Chondrocyte (in vitro differentiated cells): ENCODE data around the gene SLC35F3. TPM values are rescaled to one million over a fixed set of nuclear protein-coding genes. Genes with fewer than 3 reads are reported as not detected.

Source experiments
- DNase-seq: peaks from one replicate; pipeline ENCODE4 v3.0.0; 2021; ENCODE audit warnings: mixed read lengths, low spot score
- H3K27ac Mint-ChIP-seq: one replicate; pipeline ENCODE4 v1.8.0; 2021; ENCODE audit warnings: mild to moderate bottlenecking, moderate library complexity, mixed read lengths; ENCODE audit not compliant: unreplicated experiment
- H3K27me3 Mint-ChIP-seq: 2 replicates; pipeline ENCODE4 v1.8.0; 2021; ENCODE audit warnings: low read depth, mixed read lengths
- H3K36me3 Mint-ChIP-seq: 2 replicates; pipeline ENCODE4 v1.8.0; 2021; ENCODE audit warnings: low read depth, mixed read lengths
- H3K4me1 Mint-ChIP-seq: 2 replicates; pipeline ENCODE4 v1.8.0; 2021; ENCODE audit warnings: low read depth, mild to moderate bottlenecking, mixed read lengths
- H3K4me3 Mint-ChIP-seq: one replicate; pipeline ENCODE4 v1.8.0; 2021; ENCODE audit warnings: mild to moderate bottlenecking, moderate library complexity, mixed read lengths; ENCODE audit not compliant: unreplicated experiment
- H3K9me3 Mint-ChIP-seq: 2 replicates; pipeline ENCODE4 v1.8.0; 2021; ENCODE audit warnings: low read depth, mixed read lengths
- total RNA-seq: library from RNA; stranded (reverse); gene quantifications from 3 replicates; pipeline ENCODE4 v1.2.1, GENCODE V29; 2021
- TF ChIP-seq, protein P1 (sequence below): fragments of 200-600 bp; sonication (generic); IDR thresholded peaks from 2 replicates; pipeline ENCODE4 v1.5.0; 2021; ENCODE audit warnings: antibody characterized with exemption, mild to moderate bottlenecking, moderate library complexity

Gene SLC35F3
- total RNA-seq, 1 donor from 2014 or later, result not detected

- H3K4me3 Mint-ChIP-seq, result no peak overlapping the region
- no peak for DNase-seq
- H3K36me3 Mint-ChIP-seq, result no peaks in the 10 kb centered on the region
- H3K4me1 Mint-ChIP-seq, result no peaks in the 10 kb centered on the region
- TF ChIP-seq, protein P1, sequence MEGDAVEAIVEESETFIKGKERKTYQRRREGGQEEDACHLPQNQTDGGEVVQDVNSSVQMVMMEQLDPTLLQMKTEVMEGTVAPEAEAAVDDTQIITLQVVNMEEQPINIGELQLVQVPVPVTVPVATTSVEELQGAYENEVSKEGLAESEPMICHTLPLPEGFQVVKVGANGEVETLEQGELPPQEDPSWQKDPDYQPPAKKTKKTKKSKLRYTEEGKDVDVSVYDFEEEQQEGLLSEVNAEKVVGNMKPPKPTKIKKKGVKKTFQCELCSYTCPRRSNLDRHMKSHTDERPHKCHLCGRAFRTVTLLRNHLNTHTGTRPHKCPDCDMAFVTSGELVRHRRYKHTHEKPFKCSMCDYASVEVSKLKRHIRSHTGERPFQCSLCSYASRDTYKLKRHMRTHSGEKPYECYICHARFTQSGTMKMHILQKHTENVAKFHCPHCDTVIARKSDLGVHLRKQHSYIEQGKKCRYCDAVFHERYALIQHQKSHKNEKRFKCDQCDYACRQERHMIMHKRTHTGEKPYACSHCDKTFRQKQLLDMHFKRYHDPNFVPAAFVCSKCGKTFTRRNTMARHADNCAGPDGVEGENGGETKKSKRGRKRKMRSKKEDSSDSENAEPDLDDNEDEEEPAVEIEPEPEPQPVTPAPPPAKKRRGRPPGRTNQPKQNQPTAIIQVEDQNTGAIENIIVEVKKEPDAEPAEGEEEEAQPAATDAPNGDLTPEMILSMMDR, result no peak
- no peaks in the 10 kb centered on the region for H3K9me3 Mint-ChIP-seq
- peaks cover 2% of the 10 kb centered on the region for H3K27me3 Mint-ChIP-seq
- H3K27ac Mint-ChIP-seq, result no peak overlapping the region
Observed at GRCh38 chr1:233938476-233938875, 34.0 kb downstream of the SLC35F3 start.

DNA sequence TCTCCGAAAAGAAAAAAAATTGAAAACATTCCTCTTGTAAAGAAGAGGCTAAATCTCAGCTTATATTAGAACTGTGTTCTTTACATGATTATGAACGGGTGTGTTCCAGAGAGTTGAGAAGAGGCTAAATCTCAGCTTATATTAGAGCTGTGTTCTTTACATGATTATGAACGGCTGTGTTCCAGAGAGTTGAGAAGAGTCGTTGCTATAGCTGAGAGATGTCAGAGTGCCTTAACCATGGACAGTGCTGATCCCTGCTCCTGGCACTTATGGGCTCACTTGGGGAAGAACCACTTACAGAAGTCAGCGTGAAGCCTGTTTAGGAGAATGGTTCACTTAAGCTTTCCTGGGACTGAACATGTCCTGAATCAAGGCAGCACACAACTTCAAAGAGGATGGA, 35.0 kb downstream of the SLC35F3 start:
- Mint-ChIP-seq H3K27me3 (peaks cover 4% of the 10 kb centered on the region), H3K9me3 (peaks cover 2% of the 10 kb centered on the region), H3K4me1 (no peaks in the 10 kb centered on the region), H3K36me3 (no peaks in the 10 kb centered on the region), H3K4me3 (no peak overlapping the region), H3K27ac (no peak overlapping the region)
- no peak for DNase-seq
- TF ChIP-seq, protein P1, result no peak

DNA sequence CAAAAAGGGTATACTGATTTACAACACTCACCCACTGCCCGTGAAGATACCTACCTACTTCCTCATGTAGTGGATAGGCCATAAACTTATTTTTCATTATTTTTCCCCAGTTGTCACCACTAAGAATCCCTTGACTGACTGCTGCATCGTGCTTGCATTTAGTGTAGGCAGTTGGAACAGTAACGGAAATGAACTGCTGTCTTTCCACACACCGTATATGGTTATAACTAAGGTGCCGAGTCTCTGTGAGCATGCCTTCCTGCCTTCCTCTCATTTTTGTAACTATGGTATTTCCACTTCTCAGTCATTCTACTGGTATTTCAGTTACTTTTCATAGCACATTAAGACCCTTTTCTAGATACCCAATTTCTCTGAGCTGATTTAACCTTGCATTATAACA, 36.4 kb downstream of the SLC35F3 start:
- DNase-seq, result no peak
- H3K27ac Mint-ChIP-seq, result no peak overlapping the region
- H3K36me3 Mint-ChIP-seq, result no peaks in the 10 kb centered on the region
- no peaks in the 10 kb centered on the region for H3K4me1 Mint-ChIP-seq
- H3K27me3 Mint-ChIP-seq, result peaks cover 3% of the 10 kb centered on the region
- H3K4me3 Mint-ChIP-seq, result no peak overlapping the region
- TF ChIP-seq, protein P1, result no peak
- peaks cover 2% of the 10 kb centered on the region for H3K9me3 Mint-ChIP-seq

- peaks cover 4% of the 10 kb centered on the region for H3K9me3 Mint-ChIP-seq
- TF ChIP-seq, protein P1, result no peak
- DNase-seq, result no peak
- H3K36me3 Mint-ChIP-seq, result no peaks in the 10 kb centered on the region
- peaks cover 2% of the 10 kb centered on the region for H3K27me3 Mint-ChIP-seq
- no peak overlapping the region for H3K4me3 Mint-ChIP-seq
- H3K27ac Mint-ChIP-seq, result no peak overlapping the region
- no peaks in the 10 kb centered on the region for H3K4me1 Mint-ChIP-seq
Observed at GRCh38 chr1:233944601-233945000, 40.1 kb downstream of the SLC35F3 start.

DNA sequence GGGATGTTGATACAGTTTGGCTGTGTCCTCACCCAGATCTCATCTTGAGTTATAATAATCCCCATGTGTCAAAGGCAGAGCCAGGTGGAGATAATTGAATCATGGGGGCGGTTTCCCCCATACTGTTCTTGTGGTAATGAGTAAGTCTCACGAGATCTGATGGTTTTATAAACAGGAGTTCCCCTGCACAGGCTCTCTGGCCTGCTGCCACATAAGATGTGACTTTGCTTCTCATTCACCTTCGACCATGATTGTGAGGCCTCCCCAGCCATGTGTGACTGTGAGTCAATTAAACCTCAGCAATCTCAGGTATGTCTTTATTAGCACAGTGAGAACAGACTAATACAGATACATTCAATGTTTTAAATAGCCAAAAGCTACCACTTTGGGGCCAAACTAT, 41.1 kb downstream of the SLC35F3 start:
- H3K27ac Mint-ChIP-seq, result no peak overlapping the region
- TF ChIP-seq, protein P1, result no peak
- no peak overlapping the region for H3K4me3 Mint-ChIP-seq
- H3K27me3 Mint-ChIP-seq, result peaks cover 2% of the 10 kb centered on the region
- no peaks in the 10 kb centered on the region for H3K4me1 Mint-ChIP-seq
- no peaks in the 10 kb centered on the region for H3K36me3 Mint-ChIP-seq
- peaks cover 8% of the 10 kb centered on the region for H3K9me3 Mint-ChIP-seq
- DNase-seq, result no peak
